Jurkat, Clone E6-1 (cell line): ENCODE data around the gene ACIN1.
"Not testable (repeated sequence)": the region's sequence is repeated elsewhere in the genome, so short reads cannot be mapped to it uniquely, and the experiment has no call there.

Source experiments
- DNase-seq: peaks from one replicate; pipeline ENCODE4 v3.0.0-alpha.2; 2011; ENCODE audit warnings: low read depth, low spot score
- H3K4me3 ChIP-seq: 2 replicates; pipeline ENCODE4 v1.5.1; 2011; ENCODE audit warnings: mild to moderate bottlenecking, low read length, control low read depth, moderate library complexity

Gene ACIN1

GRCh38 chr14:23108169-23108568 lies 13.2 kb upstream of the ACIN1 start:
- not testable (repeated sequence) for DNase-seq, H3K4me3 ChIP-seq

DNA sequence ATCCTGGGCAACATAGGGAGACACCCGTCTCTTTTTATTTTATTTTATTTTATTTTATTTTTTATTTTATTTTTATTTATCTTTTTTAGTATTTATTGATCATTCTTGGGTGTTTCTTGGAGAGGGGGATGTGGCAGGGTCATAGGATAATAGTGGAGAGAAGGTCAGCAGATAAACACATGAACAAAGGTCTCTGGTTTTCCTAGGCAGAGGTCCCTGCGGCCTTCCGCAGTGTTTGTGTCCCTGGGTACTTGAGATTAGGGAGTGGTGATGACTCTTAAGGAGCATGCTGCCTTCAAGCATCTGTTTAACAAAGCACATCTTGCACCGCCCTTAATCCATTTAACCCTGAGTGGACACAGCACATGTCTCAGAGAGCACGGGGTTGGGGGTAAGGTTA lies 12.7 kb upstream of the ACIN1 start:
- not testable (repeated sequence) for H3K4me3 ChIP-seq

DNA sequence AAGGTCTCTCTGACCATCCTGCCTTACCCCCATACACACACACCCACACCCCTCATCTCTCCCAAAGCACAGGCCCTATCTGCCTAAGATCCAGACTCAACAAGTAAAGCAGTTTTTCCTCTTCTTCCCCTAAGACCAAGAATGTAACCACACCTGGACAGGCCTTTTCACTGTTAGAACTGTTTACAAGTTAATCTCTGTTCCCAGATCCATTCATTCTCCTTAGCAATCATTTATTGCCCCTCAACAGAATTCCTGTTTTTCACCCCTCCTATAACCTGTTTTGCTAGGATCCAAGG lies 11.8 kb upstream of the ACIN1 start:
- DNase-seq = no peak
- H3K4me3 ChIP-seq = no peak overlapping the region

More for the DNA sequence above, 12.7 kb upstream of the ACIN1 start:
- not testable (repeated sequence) for DNase-seq

- no peak overlapping the region for H3K4me3 ChIP-seq
- no peak for DNase-seq
Measured at GRCh38 chr14:23105348-23105824, 10.4 kb upstream of the ACIN1 start.

GRCh38 chr14:23104591-23105347 lies 9.8 kb upstream of the ACIN1 start, which contains the start of gene CIROP:
Gene CIROP (minus strand): TSS chr14:23104989. CDS start chr14:23104920, 69 bp downstream.
- no peak for DNase-seq
- no peak within 1 kb of the TSS for H3K4me3 ChIP-seq

- H3K4me3 ChIP-seq = no peak overlapping the region
- no peak for DNase-seq
Measured at GRCh38 chr14:23104070-23104590, 9.2 kb upstream of the ACIN1 start.

DNA sequence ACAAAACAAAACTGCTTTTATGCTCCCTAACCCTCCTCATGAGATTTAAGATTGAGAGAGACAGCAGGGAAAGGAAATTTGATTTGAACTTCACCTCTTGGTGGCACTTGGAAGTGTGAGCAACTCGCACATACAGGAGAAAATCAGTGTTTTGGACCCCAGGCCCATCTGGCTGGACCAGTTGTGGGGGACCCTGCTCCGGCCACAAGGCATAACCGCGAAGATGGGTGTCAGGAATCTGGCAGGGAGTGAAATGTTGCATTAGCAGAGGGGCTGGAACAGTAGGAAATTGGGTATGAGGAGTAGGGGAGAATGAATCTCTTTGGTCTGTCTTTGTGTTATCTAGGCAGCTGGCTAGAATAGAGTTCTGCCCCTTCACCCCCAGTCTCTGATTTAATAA lies 8.6 kb upstream of the ACIN1 start:
- no peak overlapping the region for H3K4me3 ChIP-seq
- DNase-seq = no peak

DNA sequence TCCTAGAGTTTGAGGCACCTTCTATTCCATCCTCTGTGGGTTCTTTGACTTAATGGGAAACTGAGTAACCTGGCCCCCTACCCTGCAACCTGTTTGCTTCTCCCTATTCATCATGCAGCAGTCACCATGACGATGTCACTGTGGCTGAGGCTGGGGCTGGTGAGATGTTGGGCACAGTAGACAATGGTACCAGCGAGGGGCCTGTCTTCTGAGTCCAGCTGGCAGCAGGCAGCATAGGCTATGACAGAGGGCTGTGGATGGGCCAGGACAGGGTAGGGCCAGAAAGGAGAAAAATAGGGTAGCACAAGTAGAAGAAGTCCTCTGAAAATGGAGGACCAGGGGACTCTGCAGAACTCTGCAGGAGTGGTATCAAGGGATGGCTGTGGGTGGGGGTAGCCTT lies 7.9 kb upstream of the ACIN1 start:
- H3K4me3 ChIP-seq = no peak overlapping the region
- no peak for DNase-seq

- H3K4me3 ChIP-seq = no peak overlapping the region
- DNase-seq = no peak
Measured at GRCh38 chr14:23101986-23102625, 7.2 kb upstream of the ACIN1 start.

DNA sequence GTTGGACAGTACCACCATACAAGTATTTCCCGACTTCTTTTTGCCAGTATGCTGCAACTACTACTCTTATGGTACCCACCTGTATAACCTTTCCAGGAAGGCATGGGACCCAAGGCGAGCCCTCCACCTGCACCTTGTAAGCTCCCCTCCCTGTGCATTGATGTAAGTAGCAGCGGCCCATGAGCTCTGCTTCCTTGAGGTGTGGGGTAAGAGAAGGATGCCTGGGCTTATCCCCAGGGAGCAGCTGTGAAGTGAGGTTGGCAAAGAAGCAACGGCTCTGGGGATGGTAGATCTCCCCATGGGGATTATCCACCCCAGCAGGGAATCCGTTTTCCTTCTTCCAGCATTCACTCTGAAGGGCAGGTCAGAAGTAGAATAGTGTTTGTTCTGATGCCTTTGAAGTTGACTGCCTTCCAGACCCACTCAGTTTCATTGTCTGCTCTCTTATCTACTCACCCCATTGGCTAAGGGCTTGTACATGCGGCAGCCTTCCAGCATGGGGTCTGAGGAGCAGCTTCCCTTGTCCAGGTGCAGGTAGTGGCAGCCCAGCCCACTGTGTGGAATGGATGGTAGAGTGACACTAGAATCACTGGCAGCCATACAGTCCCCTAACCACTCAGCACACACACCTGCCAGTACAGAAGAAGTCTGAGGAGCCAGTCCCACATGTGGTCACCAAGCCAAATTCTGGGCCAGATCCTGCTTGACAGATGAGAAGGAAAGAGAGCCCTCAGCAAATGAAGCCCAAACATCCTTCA lies 6.5 kb upstream of the ACIN1 start:
- no peak for DNase-seq
- H3K4me3 ChIP-seq = no peak overlapping the region

- no peak overlapping the region for H3K4me3 ChIP-seq
- no peak for DNase-seq
Measured at GRCh38 chr14:23099212-23099861, 4.4 kb upstream of the ACIN1 start.

- DNase-seq = no peak
- no peak overlapping the region for H3K4me3 ChIP-seq
Measured at GRCh38 chr14:23097786-23098185, 2.9 kb upstream of the ACIN1 start.

- DNase-seq = peak; percentile 100
Measured at GRCh38 chr14:23095196-23096108, 516 bp upstream of the ACIN1 start, which contains the start of gene C14orf119. Gene C14orf119 (plus strand): TSS chr14:23095505. CDS start chr14:23097659, 2,154 bp downstream.

DNA sequence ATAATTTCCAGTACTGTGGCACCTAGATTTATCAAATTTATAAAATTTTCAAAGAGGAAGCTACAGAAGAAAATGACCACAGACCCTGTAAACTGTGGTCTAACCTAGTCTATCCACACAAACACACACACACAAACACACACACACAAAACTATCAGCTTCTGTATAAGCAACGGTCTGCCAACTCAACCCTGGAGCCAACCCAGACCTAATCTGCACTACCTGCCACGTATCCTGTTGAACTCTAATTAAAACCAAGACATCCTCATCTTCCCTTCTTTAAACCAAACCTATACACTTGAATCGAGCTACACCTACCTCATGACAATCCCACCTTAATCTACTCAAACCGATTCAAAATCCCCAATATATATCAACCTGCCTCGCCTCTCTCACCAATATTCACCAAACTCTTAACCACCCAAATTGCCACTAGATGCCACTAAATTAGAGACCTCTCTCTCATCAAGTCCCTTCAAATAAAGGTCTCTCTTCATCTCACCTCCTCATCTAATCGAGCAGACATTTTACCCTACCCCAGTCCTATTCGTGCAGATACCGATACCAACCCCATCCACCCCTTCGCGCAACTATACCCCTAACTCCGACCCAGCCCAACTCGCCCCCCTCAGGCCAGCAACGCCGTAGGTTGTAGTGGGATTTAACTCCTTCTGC lies 808 bp downstream of the ACIN1 start:
- H3K4me3 ChIP-seq = peak overlapping the region; percentile 98
- DNase-seq = no peak

More at GRCh38 chr14:23095196-23096108, 516 bp upstream of the ACIN1 start, which contains the start of gene C14orf119:
- H3K4me3 ChIP-seq = peak within 1 kb of the TSS; percentile 98

- peak overlapping the region; percentile 98 for H3K4me3 ChIP-seq
- DNase-seq = no peak
Measured at GRCh38 chr14:23093526-23093925, 1.4 kb downstream of the ACIN1 start.

DNA sequence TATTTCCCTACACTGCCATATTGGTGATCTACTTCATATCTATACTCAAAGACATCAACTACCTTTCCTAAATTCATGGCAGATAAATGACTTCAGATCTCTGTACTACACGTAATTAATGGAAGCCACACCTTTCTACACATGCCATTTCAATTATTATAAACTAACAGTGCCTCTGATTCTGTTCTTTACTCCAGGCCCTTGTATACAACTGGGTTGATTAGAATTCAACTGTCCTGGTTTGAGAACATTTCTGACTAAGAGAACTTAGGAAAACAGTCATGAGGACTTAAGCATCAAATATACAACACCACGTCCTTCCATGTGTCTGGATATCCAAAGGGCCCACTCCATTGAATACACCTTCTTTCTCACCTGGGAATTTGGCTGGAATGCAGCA lies 1.8 kb downstream of the ACIN1 start:
- no peak overlapping the region for H3K4me3 ChIP-seq
- DNase-seq = no peak

DNA sequence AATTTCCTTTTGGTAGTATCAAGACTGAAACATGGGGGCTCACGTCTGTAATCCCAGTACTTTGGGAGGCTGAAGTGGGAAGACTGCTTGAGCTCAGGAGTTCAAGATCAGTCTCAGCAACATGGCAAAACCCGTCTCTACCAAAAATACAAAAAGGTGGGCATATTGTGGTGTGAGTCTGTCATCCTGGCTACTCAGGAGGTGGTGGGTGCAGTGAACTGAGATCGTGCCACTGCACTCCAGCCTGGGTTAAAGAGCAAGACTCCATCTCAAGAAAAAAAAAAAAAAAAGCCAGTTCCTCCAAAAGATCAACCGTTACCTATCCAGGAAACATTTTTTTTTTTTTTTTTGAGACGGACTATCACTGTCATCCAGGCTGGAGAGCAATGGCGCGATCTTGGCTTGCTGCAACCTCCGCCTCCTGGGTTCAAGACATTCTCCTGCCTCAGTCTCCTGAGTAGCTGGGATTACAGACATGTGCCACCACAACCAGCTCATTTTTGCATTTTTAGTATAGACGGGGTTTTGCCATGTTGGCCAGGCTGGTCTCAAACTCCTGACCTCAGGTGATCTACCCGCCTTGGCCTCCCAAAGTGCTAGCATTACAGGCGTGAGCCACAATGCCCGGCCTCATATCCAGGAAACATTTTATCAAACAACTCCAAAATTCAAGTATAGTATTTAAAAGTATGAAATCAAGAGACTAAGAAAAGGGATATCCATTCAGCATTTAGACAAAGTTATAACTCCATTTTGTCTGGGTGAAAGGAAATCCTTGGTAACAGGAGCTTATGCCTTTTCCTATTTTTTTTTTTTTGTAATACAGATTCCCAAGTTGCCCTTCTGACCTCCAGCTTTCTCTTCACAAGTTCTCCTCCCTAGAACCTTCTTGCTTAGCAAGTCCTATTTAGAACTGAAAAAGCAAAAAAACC lies 3.4 kb downstream of the ACIN1 start:
- no peak overlapping the region for H3K4me3 ChIP-seq
- DNase-seq = no peak
